ENCODE measurements around the gene ZNF620. TPM values are rescaled to one million over a fixed set of nuclear protein-coding genes. Genes with fewer than 3 reads are reported as not detected.
"Not testable (repeated sequence)": the region's sequence is repeated elsewhere in the genome, so short reads cannot be mapped to it uniquely, and the experiment has no call there.

The ZNF620 gene
- total RNA-seq, result 7.0 TPM
- long read RNA-seq, partial matches to known transcripts, result 0 of 5 reads
- long read RNA-seq, other reads (novel, unspliced or antisense), result 3 of 5 reads

DNA sequence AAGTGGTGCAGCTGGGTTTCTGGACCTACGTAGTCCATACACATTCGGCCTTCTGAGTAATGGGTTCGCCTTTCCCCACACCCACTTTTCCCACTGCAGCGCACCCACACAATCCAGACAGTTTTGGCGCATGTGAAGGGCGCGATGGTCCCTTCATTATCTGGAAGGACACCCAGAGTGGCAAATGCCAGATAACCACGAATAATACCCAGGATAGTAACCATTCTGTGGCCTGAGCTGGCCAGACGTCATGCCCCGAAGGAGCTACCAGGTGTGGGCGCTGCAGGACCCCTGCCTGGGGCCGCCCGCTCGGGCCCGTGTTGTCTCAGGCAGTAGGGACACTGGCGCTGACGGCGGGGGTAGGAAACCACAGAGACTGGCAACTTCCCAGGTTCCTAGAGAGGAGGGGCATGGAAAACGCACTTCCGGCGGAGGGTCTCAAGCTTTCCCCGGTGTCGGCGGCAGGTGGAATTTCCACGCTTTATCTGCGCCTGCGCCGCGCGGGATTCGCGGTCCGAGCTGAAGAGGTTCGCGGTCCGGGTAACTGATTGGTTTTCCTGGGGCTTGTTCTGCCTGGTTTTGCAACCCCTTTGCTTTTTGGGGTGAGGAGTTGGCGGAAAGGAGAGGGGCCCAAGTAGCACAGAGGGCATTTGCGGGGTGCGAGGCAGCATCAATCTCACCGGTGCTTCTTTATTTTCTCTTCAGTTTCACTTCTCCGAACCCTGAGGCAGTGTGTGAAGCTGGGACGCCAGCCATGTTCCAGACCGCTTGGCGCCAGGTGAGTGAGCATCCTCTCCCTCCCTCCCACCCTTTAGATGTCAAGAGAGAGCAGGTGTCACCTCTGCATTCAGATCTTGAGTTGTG is at the start of gene ZNF620:
ZNF620 (plus strand) TSS at position 441 of the 864 bp plus-strand sequence; CDS start at position 755, 314 bp downstream.
- DNase-seq (peak; percentile 92), ATAC-seq (peak; percentile 97)
- H3K27me3 ChIP-seq, result no peaks in the 10 kb centered on the region
- intact Hi-C loops (cut with DNase I), result no loop called here
- TF ChIP-seq CTCF (IDR thresholded peaks at IDR 0.05), result peak; percentile 32
- peaks cover 14% of the 10 kb centered on the region for H3K4me1 ChIP-seq
- peak within 1 kb of the TSS; percentile 70 for H3K4me3 ChIP-seq
- peak within 1 kb of the TSS; percentile 82 for H3K27ac ChIP-seq
- no peaks in the 10 kb centered on the region for H3K9me3 ChIP-seq
- peaks cover 7% of the 10 kb centered on the region for H3K36me3 ChIP-seq

GRCh38 chr3:40456279-40456939 is 49.4 kb upstream of the ZNF620 start:
- TF ChIP-seq CTCF (IDR thresholded peaks at IDR 0.05), result no peak
- peaks cover 28% of the 10 kb centered on the region for H3K4me1 ChIP-seq
- H3K27ac ChIP-seq, result peak overlapping the region; percentile 94
- peak overlapping the region; percentile 97 for H3K4me3 ChIP-seq
- H3K36me3 ChIP-seq, result peaks cover 36% of the 10 kb centered on the region
- ATAC-seq (no peak), DNase-seq (no peak)
- no peaks in the 10 kb centered on the region for H3K9me3 ChIP-seq
- no peaks in the 10 kb centered on the region for H3K27me3 ChIP-seq
- intact Hi-C loops (cut with DNase I), result no loop called here

DNA sequence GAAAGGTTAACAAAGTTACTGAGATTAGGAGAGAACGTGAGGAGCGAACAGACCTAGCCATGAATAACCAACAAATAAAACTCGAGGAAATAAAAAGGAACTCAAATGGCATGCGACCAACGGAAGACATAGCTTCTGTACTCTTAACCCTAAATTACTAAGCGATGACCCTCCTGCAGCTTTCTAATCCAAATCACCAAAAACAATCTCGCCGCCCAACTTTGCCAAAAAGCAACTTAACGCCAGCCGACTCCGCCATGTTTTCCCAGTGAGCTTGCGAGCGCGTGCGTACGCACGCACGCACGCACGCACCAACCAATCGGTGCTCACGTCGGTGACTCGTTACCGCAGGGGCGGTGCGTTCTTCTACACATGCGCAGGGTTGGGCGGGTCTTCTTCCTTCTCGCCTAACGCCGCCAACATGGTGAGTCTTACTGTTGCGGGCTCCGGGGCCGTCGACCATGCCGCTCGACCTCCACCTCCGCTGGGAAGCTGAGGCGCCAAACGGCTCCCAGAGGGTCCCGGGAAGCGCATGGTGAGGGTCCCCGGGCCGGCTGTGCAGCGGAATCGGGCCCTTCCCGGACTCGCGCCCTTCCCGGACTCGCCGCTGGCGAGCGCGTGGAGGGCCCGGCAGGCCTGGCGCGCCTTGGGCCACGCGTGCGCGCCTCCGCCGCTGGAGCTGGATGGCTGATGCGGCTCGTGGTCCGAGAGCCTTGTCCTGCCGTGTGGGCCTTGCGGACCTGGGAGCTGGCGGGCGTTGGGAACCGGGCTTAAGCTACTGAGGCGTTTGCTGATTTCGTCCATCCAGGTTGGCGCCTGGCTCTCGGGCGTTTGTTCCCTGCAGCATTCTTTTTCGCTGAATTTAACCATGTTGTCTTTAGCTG is 48.7 kb upstream of the ZNF620 start, which contains the start of gene RPL14:
RPL14 (plus strand) TSS at position 400 of the 884 bp plus-strand sequence; CDS start at position 533, 133 bp downstream.
- Histone ChIP-seq H3K27ac (peak within 1 kb of the TSS; percentile 94), H3K36me3 (peaks cover 44% of the 10 kb centered on the region)
- intact Hi-C loops (cut with DNase I), result no loop called here

GRCh38 chr3:40458473-40458872 is 47.4 kb upstream of the ZNF620 start:
- ATAC-seq (no peak), DNase-seq (no peak)
- H3K36me3 ChIP-seq, result peaks cover 57% of the 10 kb centered on the region
- H3K9me3 ChIP-seq, result no peaks in the 10 kb centered on the region
- intact Hi-C loops (cut with DNase I), result no loop called here
- TF ChIP-seq CTCF (IDR thresholded peaks at IDR 0.05), result no peak
- H3K27me3 ChIP-seq, result no peaks in the 10 kb centered on the region
- peak overlapping the region; percentile 97 for H3K4me3 ChIP-seq
- peaks cover 23% of the 10 kb centered on the region for H3K4me1 ChIP-seq
- no peak overlapping the region for H3K27ac ChIP-seq

More for the DNA sequence above, 48.7 kb upstream of the ZNF620 start, which contains the start of gene RPL14:
- Histone ChIP-seq H3K4me1 (peaks cover 24% of the 10 kb centered on the region), H3K4me3 (peak within 1 kb of the TSS; percentile 97), H3K27me3 (no peaks in the 10 kb centered on the region), H3K9me3 (no peaks in the 10 kb centered on the region)
- ATAC-seq (peak; percentile 93), DNase-seq (peak; percentile 98)
- TF ChIP-seq CTCF (IDR thresholded peaks at IDR 0.05), result no peak

DNA sequence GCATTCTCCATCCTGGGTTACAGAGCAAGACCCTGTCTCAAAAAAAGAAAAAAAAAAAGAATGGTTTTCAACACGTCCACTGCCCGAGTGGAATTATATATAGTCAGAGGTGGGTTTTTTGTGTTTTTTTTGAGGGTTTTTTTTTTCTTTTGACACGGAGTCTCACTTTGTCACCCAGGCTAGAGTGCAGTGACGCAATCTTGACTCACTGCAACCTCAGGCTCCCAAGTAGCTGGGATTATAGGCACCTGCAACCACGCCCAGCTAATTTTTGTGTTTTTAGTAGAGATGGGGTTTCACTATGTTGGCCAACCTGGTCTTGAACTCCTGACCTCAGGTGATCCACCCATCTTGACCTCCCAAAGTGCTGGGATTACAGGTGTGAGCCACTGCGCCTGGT is 45.4 kb upstream of the ZNF620 start:
- peaks cover 74% of the 10 kb centered on the region for H3K36me3 ChIP-seq
- H3K9me3 ChIP-seq; DNase-seq; H3K27ac ChIP-seq; H3K4me3 ChIP-seq; ATAC-seq; intact Hi-C loops (cut with DNase I); H3K27me3 ChIP-seq: not testable (repeated sequence)
- peaks cover 17% of the 10 kb centered on the region for H3K4me1 ChIP-seq

All from upper lobe of right lung (tissue), 1 donor.